ENCODE measurements around the gene CYLD.
A peak's percentile ranks its signal among the peaks of the same experiment; 100 is the strongest.

Gene CYLD

DNA sequence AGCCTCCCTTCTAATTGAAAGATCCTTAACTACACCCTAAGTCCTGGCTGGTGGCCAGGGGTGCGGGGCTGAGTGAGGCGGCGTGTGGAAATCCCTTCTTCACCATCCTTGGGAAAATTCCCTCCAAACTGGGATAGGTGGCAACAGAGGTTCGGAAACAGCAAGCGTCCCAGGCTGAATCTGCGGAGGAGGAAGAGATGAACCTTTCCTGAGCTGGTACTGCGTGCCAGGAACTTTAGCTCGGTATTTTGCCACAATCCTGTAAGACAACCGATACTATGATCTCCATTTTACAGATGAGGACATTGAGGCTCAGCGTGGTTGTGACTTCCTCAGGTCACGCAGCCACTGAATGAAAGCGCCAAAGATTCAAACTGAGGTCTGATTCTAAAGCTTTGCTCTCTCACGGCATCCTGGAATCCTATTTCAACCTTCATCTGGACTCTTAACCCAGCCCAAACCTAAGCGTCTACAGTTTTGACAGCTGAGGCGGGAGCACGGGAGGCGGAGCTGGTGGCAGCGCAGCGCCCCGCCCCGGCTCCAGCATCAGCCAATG, 583 bp upstream of the CYLD start:
- DNase-seq: no peak

DNA sequence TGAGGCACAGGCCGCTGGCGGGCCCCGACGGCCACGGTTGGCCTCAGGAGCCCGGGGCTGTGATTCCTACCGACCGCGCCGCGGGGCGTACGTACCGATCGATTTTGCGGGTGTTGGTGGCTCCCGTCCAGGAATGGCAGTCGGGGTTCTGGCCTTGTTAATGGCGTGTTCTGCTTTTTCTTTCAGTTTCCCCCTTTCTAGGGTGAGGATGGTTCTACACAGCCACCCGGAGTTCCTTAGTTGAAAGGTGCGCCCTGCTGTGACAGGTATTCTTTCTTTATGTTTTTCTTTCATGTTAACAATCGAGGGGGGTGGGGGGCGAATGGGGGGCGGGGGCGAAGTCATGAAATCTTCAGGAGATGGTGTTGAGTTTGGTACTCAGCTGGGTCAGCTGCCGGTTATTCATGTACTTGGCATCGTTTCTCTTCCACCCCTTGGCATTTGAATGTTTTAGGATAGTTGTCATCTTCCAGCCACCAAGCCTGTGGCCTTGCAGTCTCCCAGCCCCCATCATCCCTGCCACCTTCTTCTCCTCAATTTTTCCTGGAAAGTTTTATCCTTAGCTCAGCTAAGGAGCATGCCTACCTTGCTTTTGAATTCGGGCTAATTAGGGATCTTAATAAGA, 802 bp downstream of the CYLD start:
- DNase-seq: no peak

GRCh38 chr16:50743581-50744225, 1.8 kb downstream of the CYLD start:
- DNase-seq: no peak

DNA sequence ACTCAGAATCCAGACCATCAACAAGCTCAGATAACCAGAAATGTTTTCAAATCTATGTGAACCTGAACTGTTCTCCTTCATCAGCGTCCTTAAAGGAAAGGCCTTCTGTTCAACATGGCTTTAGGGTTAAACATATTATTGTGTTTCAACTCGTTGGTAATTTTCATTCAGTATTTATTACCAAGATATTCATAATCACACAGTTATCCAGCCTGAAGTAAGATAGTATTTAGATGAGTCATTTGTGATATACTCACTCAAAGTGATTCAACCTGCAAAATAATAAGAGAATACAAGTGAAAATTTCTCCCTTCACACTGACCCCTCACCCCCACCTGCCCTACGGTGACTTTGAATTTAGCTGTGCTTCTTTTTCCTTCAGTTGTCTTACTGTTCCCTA, 3.0 kb downstream of the CYLD start:
- no peak for DNase-seq

DNA sequence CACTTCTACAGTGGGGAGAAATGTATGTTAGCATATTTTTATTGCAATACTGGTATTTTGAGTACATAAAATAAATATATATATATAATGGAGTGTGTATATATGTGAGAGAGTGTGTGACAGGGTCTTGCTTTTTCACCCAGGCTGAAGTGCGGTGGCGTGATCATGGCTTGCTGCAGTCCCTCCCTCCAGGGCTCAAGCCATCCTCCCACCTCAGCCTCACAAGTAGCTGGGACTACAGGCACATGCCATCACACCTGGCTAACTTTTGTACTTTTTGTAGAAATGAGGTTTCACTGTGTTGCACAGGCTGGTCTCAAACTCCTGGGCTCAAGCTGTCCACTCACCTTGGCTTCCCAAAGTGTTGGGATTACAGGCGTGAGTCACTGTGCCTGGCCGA, 4.1 kb downstream of the CYLD start:
- DNase-seq: no peak

- peak; percentile 25 for DNase-seq
Observed at GRCh38 chr16:50747207-50747956, 5.5 kb downstream of the CYLD start.

DNA sequence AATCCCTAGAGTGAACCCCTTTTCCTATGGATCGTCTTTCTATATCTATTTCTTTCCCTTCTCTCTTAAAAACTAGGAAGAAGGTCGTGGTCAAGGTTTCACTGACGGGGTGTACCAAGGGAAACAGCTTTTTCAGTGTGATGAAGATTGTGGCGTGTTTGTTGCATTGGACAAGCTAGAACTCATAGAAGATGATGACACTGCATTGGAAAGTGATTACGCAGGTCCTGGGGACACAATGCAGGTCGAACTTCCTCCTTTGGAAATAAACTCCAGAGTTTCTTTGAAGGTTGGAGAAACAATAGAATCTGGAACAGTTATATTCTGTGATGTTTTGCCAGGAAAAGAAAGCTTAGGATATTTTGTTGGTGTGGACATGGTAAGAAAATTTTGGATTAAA, 9.6 kb downstream of the CYLD start:
- no peak for DNase-seq

DNA sequence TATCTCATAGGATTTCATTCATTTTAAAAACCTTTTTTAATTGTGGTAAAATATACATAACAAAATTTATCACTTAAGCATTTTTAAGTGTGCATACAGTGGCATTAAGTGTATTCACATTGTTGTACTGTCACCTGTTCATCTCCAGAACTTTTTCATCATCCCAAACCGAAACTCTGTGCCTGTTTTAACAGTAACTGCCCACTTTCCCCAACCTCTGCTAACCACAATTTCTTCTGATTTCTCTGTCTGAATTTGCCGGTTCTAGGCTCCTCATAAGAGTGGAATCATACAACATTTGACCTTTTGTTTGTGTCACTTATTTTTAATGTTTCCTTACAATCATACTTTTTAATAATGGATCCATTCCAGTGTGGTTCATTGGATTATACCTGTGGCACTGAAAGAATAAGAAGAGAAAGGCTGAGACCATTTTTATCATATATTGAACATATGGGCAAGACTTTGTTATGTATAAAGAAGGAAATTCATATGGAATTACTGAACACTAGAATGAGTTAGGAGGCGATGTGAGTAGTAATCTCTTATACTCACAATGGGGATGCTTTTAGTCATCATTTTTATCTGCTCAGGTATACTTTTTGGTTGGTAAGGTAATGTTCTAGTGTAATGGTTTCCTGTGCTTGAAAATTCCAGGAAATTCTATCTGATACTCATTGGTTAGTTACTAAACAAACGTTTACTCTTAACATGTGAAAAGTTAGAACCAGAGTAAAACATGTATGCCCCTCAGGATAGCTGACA, 10.8 kb downstream of the CYLD start:
- DNase-seq: no peak

DNA sequence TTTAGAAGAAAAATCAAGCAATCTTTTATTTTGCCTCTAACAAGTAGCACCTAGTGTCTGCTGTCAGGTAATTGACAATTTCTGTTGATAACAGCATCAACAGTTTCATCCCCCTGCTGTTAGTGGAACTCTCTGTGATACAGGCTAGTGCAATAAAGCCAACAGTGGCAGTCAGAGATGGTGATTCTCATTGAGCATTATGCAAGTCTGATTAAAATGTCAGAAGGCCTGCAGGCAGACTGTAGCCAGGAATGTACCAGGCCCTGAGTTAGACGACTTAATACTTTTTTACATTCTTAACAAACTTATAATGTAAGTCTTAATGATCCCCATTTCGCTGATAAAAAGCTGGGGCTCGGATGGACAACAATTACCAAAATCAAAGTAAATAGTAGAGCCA, 14.6 kb downstream of the CYLD start:
- no peak for DNase-seq

GRCh38 chr16:50761267-50761666, 19.4 kb downstream of the CYLD start:
- DNase-seq: no peak

GRCh38 chr16:50762241-50762640, 20.4 kb downstream of the CYLD start:
- DNase-seq: no peak

GRCh38 chr16:50763211-50763610, 21.3 kb downstream of the CYLD start:
- DNase-seq: no peak

GRCh38 chr16:50765260-50765659, 23.4 kb downstream of the CYLD start:
- no peak for DNase-seq

DNA sequence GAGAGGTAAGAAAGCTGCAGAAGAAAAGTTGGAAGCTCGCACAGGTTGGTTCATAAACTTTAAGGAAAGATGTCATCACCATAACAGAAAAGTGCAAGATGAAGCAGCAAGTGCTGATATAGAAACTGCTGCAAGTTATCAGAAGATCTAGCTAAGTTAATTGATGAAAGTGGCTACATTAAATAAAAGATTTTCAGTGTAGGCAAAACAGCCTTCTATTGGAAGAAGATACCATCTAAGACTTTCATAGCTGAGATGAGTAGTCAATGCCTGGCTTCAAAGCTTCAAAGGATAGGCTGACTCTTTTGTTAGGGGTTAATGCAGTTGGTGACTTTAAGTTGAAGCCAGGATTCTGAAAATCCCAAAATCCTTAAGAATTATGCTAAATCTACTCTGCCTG, 24.0 kb downstream of the CYLD start:
- DNase-seq: no peak

DNA sequence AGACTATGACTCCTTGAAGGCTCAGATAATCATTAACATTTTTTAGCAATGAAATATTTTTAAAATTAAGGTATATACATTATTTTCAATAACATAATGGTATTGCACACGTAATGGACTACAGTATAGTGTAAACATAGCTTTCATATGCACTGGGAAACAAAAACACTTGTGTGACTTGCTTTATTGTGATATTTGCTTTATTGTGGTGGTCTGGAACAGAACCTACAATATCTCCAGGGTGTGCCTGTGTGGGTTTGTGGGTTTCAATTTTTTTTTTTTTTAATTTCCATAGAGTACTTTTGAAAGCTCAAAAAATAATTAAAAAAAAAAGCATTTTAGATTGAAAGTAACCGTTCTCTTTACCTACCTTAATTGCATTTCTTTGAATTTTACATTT, 25.3 kb downstream of the CYLD start:
- DNase-seq: no peak

DNA sequence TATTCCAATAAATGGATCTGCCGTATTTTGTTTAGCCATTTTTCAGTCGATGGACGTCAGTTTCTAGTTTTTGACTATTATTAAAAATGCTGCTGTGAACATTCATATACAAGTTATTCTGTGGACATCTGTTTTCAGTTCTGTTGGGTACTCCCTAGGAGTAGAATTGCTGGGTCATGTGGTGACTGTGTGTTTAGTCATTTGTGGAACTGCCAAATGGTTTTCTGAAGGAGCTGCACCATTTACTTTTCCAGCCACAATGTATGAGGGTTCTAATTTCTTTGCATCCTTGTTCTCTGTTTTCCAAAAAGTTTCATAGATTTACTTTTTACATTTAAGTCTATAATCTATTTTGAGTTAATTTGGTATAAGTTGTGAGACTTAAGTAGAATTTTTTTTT, 29.5 kb downstream of the CYLD start:
- DNase-seq: no peak

DNA sequence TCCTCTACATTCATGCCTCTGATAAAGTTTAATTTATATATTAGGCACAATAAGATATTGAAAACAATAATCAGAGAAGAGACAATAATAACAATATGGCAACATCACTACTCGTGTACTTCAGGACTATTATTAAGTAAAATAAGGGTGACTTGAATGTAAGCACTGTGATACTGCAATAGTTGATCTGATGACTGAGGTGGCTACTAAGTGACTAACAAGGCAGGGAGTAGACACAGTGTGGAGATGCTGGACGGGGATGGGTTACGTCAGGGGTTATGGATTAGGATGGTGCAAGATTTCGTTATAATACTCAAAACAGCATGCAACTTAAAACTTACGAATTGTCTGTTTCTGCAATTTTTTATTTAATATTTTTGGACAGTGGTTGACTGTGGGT, 32.5 kb downstream of the CYLD start:
- no peak for DNase-seq

DNA sequence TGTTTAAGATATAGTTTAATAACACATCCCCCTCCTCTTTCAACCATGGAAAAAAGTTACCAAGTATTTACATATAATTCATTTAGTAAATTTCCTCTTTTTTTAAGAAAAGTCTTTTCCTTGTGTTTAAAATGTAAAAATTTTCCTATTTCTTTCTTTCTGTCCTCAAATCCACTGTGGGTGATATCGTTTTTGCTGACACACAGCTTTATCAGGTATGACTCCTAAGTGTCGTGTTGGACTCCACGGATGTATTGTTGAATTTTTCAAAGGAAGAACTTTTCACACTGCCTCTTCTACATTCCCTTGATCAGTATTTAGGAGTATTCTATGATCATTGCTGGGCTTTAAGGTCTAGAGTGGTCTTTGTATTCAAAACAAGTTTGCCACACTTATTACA, 33.1 kb downstream of the CYLD start:
- DNase-seq: no peak

DNA sequence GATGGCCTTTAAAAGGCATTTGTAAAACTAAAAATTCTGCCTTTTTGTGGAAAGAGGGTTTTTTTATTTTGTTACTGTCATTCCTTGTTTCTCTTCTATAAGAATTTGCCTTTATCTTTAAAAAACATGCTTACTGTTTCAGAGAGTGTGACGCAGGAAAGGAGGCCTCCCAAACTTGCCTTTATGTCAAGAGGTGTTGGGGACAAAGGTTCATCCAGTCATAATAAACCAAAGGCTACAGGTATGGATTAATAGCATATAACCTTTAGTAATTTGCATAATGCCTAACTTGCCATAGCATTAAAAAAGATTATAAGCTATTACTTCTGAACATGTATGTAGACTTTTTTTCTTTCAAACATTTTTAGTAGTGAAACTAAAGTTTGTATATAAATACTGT, 34.2 kb downstream of the CYLD start:
- DNase-seq: no peak

GRCh38 chr16:50778284-50779163, 36.6 kb downstream of the CYLD start:
- no peak for DNase-seq

GRCh38 chr16:50781043-50781442, 39.2 kb downstream of the CYLD start:
- no peak for DNase-seq

DNA sequence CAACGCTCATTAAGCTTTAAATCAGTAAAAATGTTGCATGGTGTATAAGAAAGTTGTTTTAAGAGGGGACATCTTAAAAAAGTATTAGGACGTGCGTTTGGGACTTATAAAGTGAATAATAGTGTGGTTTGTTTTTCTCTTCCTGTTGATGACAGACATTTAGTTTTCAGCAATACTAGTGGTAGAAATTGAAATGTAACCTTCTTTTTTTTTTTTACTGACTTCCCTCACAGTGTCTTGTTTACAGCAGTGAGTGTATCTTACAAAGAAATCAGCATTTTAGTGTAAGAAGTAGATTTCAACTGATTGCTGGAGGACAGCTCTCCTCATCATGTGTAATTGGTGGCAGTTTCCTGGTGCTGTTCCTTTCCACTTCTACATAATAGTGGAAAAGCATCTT, 39.6 kb downstream of the CYLD start:
- DNase-seq: no peak

Data from NCI-H1694 treated with DMSO at 0.1 percent for 48 hours (cell line).